H9 (cell line): ENCODE measurements around the gene NDUFA3. TPM values are rescaled to one million over a fixed set of nuclear protein-coding genes. Genes with fewer than 3 reads are reported as not detected.

Experiments
- DNase-seq: peaks from one replicate; pipeline ENCODE4 v3.0.0-alpha.2; 2017
- H2AFZ ChIP-seq: one replicate; pipeline ENCODE4 v1.6.1; 2013; ENCODE audit warnings: mild to moderate bottlenecking, low read length, control low read depth, moderate library complexity
- H2AK5ac ChIP-seq: 2 replicates; pipeline ENCODE4 v1.6.1; 2013; ENCODE audit warnings: low read length, control low read depth, mixed read lengths; ENCODE audit not compliant: insufficient read length
- H2BK120ac ChIP-seq: one replicate; pipeline ENCODE4 v1.6.1; 2013; ENCODE audit warnings: low read depth, mild to moderate bottlenecking, low read length, control low read depth, inconsistent platforms; ENCODE audit not compliant: poor library complexity, severe bottlenecking
- H2BK12ac ChIP-seq: 2 replicates; pipeline ENCODE4 v1.6.1; 2013; ENCODE audit warnings: low read length, control low read depth, mixed read lengths, low read depth; ENCODE audit not compliant: insufficient read length
- H2BK15ac ChIP-seq: 2 replicates; pipeline ENCODE4 v1.6.1; 2013; ENCODE audit warnings: low read depth, low read length, control low read depth
- H2BK20ac ChIP-seq: one replicate; pipeline ENCODE4 v1.6.1; 2013; ENCODE audit warnings: low read depth, mild to moderate bottlenecking, low read length, control low read depth, inconsistent platforms; ENCODE audit not compliant: poor library complexity, severe bottlenecking
- H2BK5ac ChIP-seq: 2 replicates; pipeline ENCODE4 v1.6.1; 2013; ENCODE audit warnings: low read length, control low read depth, mixed read lengths; ENCODE audit not compliant: insufficient read length
- H3K14ac ChIP-seq: 2 replicates; pipeline ENCODE4 v1.6.1; 2013; ENCODE audit warnings: low read length, control low read depth; ENCODE audit not compliant: insufficient read depth
- H3K18ac ChIP-seq: 2 replicates; pipeline ENCODE4 v1.6.1; 2013; ENCODE audit warnings: low read depth, mild to moderate bottlenecking, mixed read lengths, low read length, control low read depth; ENCODE audit not compliant: insufficient read length
- H3K23ac ChIP-seq: 2 replicates; pipeline ENCODE4 v1.6.1; 2013; ENCODE audit warnings: low read length, control low read depth, mixed read lengths, low read depth; ENCODE audit not compliant: insufficient read length
- H3K23me2 ChIP-seq: 2 replicates; pipeline ENCODE4 v1.6.1; 2013; ENCODE audit warnings: low read depth, mild to moderate bottlenecking, mixed read lengths, low read length, control low read depth; ENCODE audit not compliant: insufficient read length, poor library complexity, severe bottlenecking
- H3K27ac ChIP-seq: 2 replicates; pipeline ENCODE4 v1.5.1; 2013; ENCODE audit warnings: low read length, control low read depth, mixed read lengths, low read depth; ENCODE audit not compliant: insufficient read length
- H3K27me3 ChIP-seq: 2 replicates; pipeline ENCODE4 v1.6.1; 2013; ENCODE audit warnings: low read length, control low read depth, inconsistent platforms; ENCODE audit not compliant: insufficient read depth
- H3K4ac ChIP-seq: 2 replicates; pipeline ENCODE4 v1.6.1; 2013; ENCODE audit warnings: low read depth, mild to moderate bottlenecking, control low read depth, inconsistent platforms, low read length, moderate library complexity
- H3K4me1 ChIP-seq: 2 replicates; pipeline ENCODE4 v1.6.1; 2013; ENCODE audit warnings: low read length, control low read depth, inconsistent platforms; ENCODE audit not compliant: insufficient read depth
- H3K4me2 ChIP-seq: 2 replicates; pipeline ENCODE4 v1.6.1; 2013; ENCODE audit warnings: low read length, control low read depth, mixed read lengths; ENCODE audit not compliant: insufficient read length, insufficient read depth
- H3K56ac ChIP-seq: 2 replicates; pipeline ENCODE4 v1.6.1; 2013; ENCODE audit warnings: low read depth, mild to moderate bottlenecking, mixed read lengths, low read length, control low read depth; ENCODE audit not compliant: insufficient read length
- H3K79me1 ChIP-seq: 2 replicates; pipeline ENCODE4 v1.6.1; 2013; ENCODE audit warnings: low read depth, mild to moderate bottlenecking, moderate library complexity, low read length, control low read depth, inconsistent platforms; ENCODE audit not compliant: insufficient read depth, poor library complexity, severe bottlenecking
- H3K79me2 ChIP-seq: 2 replicates; pipeline ENCODE4 v1.6.1; 2013; ENCODE audit warnings: low read length, control low read depth, inconsistent platforms; ENCODE audit not compliant: insufficient read depth
- H3K9ac ChIP-seq: 2 replicates; pipeline ENCODE4 v1.6.1; 2013; ENCODE audit warnings: low read length, control low read depth, mixed read lengths; ENCODE audit not compliant: insufficient read length; ENCODE audit errors: extremely low read depth
- H3K9me3 ChIP-seq: one replicate; pipeline ENCODE4 v1.6.1; 2013; ENCODE audit warnings: low read depth, low read length, inconsistent platforms; ENCODE audit not compliant: control insufficient read depth
- H3T11ph ChIP-seq: one replicate; pipeline ENCODE4 v1.6.1; 2013; ENCODE audit warnings: mild to moderate bottlenecking, low read length, control low read depth, inconsistent platforms
- H4K20me1 ChIP-seq: one replicate; pipeline ENCODE4 v1.6.1; 2013; ENCODE audit not compliant: control insufficient read depth, insufficient read length, insufficient read depth
- H4K5ac ChIP-seq: 2 replicates; pipeline ENCODE4 v1.6.1; 2013; ENCODE audit warnings: low read depth, mild to moderate bottlenecking, mixed read lengths, low read length, control low read depth; ENCODE audit not compliant: insufficient read length
- H4K8ac ChIP-seq: replicated peaks from 2 replicates; pipeline ENCODE4 v1.6.1; 2013; ENCODE audit warnings: low read length, control low read depth, mixed read lengths, low read depth; ENCODE audit not compliant: insufficient read length
- H4K91ac ChIP-seq: 2 replicates; pipeline ENCODE4 v1.6.1; 2013; ENCODE audit warnings: low read depth, mild to moderate bottlenecking, moderate library complexity, mixed read lengths, low read length, control low read depth; ENCODE audit not compliant: insufficient read length
- H3K27ac Mint-ChIP-seq, 3 experiments: 2 replicates in 2 of 3; 3 replicates in 1 of 3; pipeline ENCODE4 v1.8.0; 2020 to 2021; ENCODE audit warnings: mixed read lengths in 3 of 3, mild to moderate bottlenecking in 1 of 3, moderate library complexity in 1 of 3
- H3K27me3 Mint-ChIP-seq: 2 replicates; pipeline ENCODE4 v1.8.0; 2021; ENCODE audit warnings: low read depth, mild to moderate bottlenecking, moderate library complexity, mixed read lengths
- H3K36me3 Mint-ChIP-seq, 3 experiments: 2 replicates in 2 of 3; 3 replicates in 1 of 3; pipeline ENCODE4 v1.8.0; 2020 to 2021; ENCODE audit warnings: low read depth in 3 of 3, mixed read lengths in 3 of 3; ENCODE audit not compliant: insufficient read depth in 1 of 3
- H3K4me1 Mint-ChIP-seq, 2 experiments: 2 replicates each; pipeline ENCODE4 v1.8.0; 2020; ENCODE audit warnings: mixed read lengths in 2 of 2
- H3K4me3 Mint-ChIP-seq, 2 experiments: 2 replicates in 1 of 2; 3 replicates in 1 of 2; pipeline ENCODE4 v1.8.0; 2020 to 2021; ENCODE audit warnings: mild to moderate bottlenecking in 2 of 2, mixed read lengths in 2 of 2, moderate library complexity in 1 of 2
- H3K9me3 Mint-ChIP-seq, 2 experiments: 2 replicates in 1 of 2; 3 replicates in 1 of 2; pipeline ENCODE4 v1.8.0; 2020; ENCODE audit warnings: mild to moderate bottlenecking in 2 of 2, mixed read lengths in 2 of 2, moderate library complexity in 1 of 2
- WGBS: extraction: QIAGEN DNeasy Blood & Tissue Kit; methylation state at CpG from one replicate; pipeline ENCODE4 v1.1.7; 2013; ENCODE audit warnings: missing lambda C conversion rate, low lambda C conversion rate, mixed read lengths; ENCODE audit not compliant: insufficient read length; ENCODE audit errors: extremely low coverage; 5-methylcytosine and 5-hydroxymethylcytosine counted together
- total RNA-seq: library from RNA; stranded (reverse); gene quantifications from 2 replicates; pipeline ENCODE4 v1.2.1, GENCODE V29; 2021
- TF ChIP-seq, protein P1 (sequence below): fragments of 200-600 bp; sonication (generic); conservative IDR thresholded peaks from 3 replicates; pipeline ENCODE4 v1.8.0; 2021; ENCODE audit warnings: antibody characterized with exemption, mild to moderate bottlenecking

Gene NDUFA3
- total RNA-seq, 1 experiment from 2014 or later: 174 TPM

DNA sequence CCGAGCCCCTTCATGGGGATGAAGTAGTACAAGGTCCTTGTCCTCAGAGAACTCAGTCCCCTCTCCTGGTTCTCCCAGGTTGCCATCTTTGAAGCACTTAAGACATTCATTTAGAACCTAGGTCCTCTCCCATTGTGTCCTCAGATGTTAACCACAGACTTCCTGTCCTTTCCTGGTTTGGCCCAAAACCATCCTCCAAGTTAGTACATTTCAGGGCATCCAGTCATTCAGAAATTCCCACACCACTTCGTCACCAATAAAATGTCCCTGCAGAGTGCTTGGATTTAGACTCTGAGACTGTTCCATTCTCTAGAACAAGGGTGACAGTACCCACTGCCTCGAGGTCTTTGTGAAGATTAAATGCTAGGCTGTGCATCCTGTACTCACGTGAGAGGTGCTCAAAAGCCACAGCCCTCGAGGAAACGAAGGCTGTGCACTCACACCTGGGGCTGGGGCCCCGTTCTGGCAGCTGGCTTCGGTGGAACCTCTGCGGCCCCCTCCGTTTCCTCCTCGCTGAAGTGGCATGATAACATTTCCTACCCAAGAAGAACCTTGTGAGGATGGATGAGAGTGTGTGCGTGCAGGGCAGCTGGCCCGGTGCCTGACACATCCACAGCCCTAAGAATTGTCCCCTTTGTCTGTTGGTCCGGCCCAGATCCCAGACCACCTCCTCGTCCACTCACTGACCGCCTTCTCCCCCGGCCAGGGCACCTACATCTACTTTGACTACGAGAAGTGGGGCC, 52.1 kb downstream of the NDUFA3 start:
- Histone ChIP-seq H3K56ac (no peak overlapping the region), H3K79me2 (no peaks in the 10 kb centered on the region; the same call in 1 of the 2 replicates), H3K4me1 (no peaks in the 10 kb centered on the region), H3K4me2 (no peak overlapping the region), H4K8ac (no peak overlapping the region), H3T11ph (no peak overlapping the region), H3K79me1 (no peaks in the 10 kb centered on the region), H2BK12ac (no peak overlapping the region), H3K27me3 (no peaks in the 10 kb centered on the region), H4K20me1 (no peaks in the 10 kb centered on the region), H3K14ac (no peak overlapping the region), H3K9ac (no peak overlapping the region), H2BK120ac (no peak overlapping the region), H3K23me2 (peaks cover 3% of the 10 kb centered on the region), H2BK20ac (no peak overlapping the region), H3K27ac (no peak overlapping the region), H3K23ac (no peak overlapping the region), H3K4ac (no peak overlapping the region), H2AK5ac (no peak overlapping the region), H2BK15ac (no peak overlapping the region), H2AFZ (no peak overlapping the region), H3K18ac (no peak overlapping the region), H4K91ac (no peak overlapping the region), H4K5ac (no peak overlapping the region), H2BK5ac (no peak overlapping the region), H3K9me3 (no peaks in the 10 kb centered on the region)
- H3K36me3 Mint-ChIP-seq: peaks cover 41 to 75% (median 74%) of the 10 kb centered on the region in 3 experiments
- H3K4me1 Mint-ChIP-seq: peaks cover 4 to 5% of the 10 kb centered on the region in 2 experiments; a peak in 3 of 4 replicates
- H3K27ac Mint-ChIP-seq: peak overlapping the region in 1 of 3 experiments; percentile 73; a peak in 2 of 7 replicates
- TF ChIP-seq, protein P1, sequence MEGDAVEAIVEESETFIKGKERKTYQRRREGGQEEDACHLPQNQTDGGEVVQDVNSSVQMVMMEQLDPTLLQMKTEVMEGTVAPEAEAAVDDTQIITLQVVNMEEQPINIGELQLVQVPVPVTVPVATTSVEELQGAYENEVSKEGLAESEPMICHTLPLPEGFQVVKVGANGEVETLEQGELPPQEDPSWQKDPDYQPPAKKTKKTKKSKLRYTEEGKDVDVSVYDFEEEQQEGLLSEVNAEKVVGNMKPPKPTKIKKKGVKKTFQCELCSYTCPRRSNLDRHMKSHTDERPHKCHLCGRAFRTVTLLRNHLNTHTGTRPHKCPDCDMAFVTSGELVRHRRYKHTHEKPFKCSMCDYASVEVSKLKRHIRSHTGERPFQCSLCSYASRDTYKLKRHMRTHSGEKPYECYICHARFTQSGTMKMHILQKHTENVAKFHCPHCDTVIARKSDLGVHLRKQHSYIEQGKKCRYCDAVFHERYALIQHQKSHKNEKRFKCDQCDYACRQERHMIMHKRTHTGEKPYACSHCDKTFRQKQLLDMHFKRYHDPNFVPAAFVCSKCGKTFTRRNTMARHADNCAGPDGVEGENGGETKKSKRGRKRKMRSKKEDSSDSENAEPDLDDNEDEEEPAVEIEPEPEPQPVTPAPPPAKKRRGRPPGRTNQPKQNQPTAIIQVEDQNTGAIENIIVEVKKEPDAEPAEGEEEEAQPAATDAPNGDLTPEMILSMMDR: no peak
- no peak for DNase-seq
- peaks cover 2% of the 10 kb centered on the region; the same call in 1 of the 2 replicates for H3K27me3 Mint-ChIP-seq
- whole genome bisulfite sequencing: no CpG with 5 or more reads among the region's 18 CpGs
- H3K4me3 Mint-ChIP-seq: peak overlapping the region in 1 of 2 experiments; percentile 7; a peak in 1 of 5 replicates
- H3K9me3 Mint-ChIP-seq: no peaks in the 10 kb centered on the region; a peak in 1 of 5 replicates
